Neural progenitor cell (in vitro differentiated cells): Measurements from ENCODE around the gene THAP4. TPM values are rescaled to one million over a fixed set of nuclear protein-coding genes. Genes with fewer than 3 reads are reported as not detected.
"Not testable (repeated sequence)": the region's sequence is repeated elsewhere in the genome, so short reads cannot be mapped to it uniquely, and the experiment has no call there.

Experiments used
- DNase-seq: peaks from one replicate; pipeline ENCODE4 v3.0.0-alpha.2; 2016; ENCODE audit warnings: low spot score
- H2AFZ ChIP-seq: fragments of 200-600 bp; sonication (generic); replicated peaks from 2 replicates; pipeline ENCODE4 v1.6.1; 2016; ENCODE audit warnings: antibody characterized with exemption
- H3F3A ChIP-seq: fragments of 200-600 bp; sonication (generic); 2 replicates; pipeline ENCODE4 v1.6.1; 2016; ENCODE audit warnings: antibody characterized with exemption, low read depth
- H3K27ac ChIP-seq: fragments of 200-600 bp; sonication (generic); 2 replicates; pipeline ENCODE4 v1.5.1; 2016; ENCODE audit warnings: mild to moderate bottlenecking
- H3K27me3 ChIP-seq: fragments of 200-600 bp; sonication (generic); 2 replicates; pipeline ENCODE4 v1.6.1; 2016; ENCODE audit warnings: mild to moderate bottlenecking, moderate library complexity
- H3K36me3 ChIP-seq: fragments of 200-600 bp; sonication (generic); 2 replicates; pipeline ENCODE4 v1.5.1; 2016
- H3K4me1 ChIP-seq: fragments of 200-600 bp; sonication (generic); 2 replicates; pipeline ENCODE4 v1.6.1; 2016; ENCODE audit warnings: mixed run types
- H3K4me2 ChIP-seq: fragments of 200-600 bp; sonication (generic); 2 replicates; pipeline ENCODE4 v1.6.1; 2016
- H3K4me3 ChIP-seq: fragments of 200-600 bp; sonication (generic); 2 replicates; pipeline ENCODE4 v1.5.1; 2016
- H3K79me2 ChIP-seq: fragments of 200-600 bp; sonication (generic); 2 replicates; pipeline ENCODE4 v1.6.1; 2016; ENCODE audit warnings: low read depth
- H3K9ac ChIP-seq: fragments of 200-600 bp; sonication (generic); 2 replicates; pipeline ENCODE4 v1.6.1; 2016
- H3K9me3 ChIP-seq: fragments of 200-600 bp; sonication (generic); 2 replicates; pipeline ENCODE4 v1.5.1; 2016; ENCODE audit warnings: low read depth
- H4K20me1 ChIP-seq: fragments of 200-600 bp; sonication (generic); 2 replicates; pipeline ENCODE4 v1.6.1; 2016; ENCODE audit warnings: low read depth
- H3K27ac Mint-ChIP-seq: 3 replicates; pipeline ENCODE4 v1.8.0; 2021; ENCODE audit warnings: mixed read lengths
- H3K27me3 Mint-ChIP-seq: 2 replicates; pipeline ENCODE4 v1.8.0; 2022; ENCODE audit warnings: low read depth, mild to moderate bottlenecking, inconsistent platforms, moderate library complexity, mixed read lengths; ENCODE audit not compliant: insufficient read depth
- H3K36me3 Mint-ChIP-seq: 3 replicates; pipeline ENCODE4 v1.8.0; 2021; ENCODE audit warnings: mixed read lengths
- H3K4me1 Mint-ChIP-seq: 3 replicates; pipeline ENCODE4 v1.8.0; 2021; ENCODE audit warnings: mixed read lengths
- H3K4me3 Mint-ChIP-seq: 3 replicates; pipeline ENCODE4 v1.8.0; 2021; ENCODE audit warnings: mild to moderate bottlenecking, moderate library complexity, mixed read lengths
- H3K9me3 Mint-ChIP-seq: 3 replicates; pipeline ENCODE4 v1.8.0; 2020; ENCODE audit warnings: mixed read lengths
- EZH2 ChIP-seq: fragments of 200-600 bp; sonication (generic); IDR thresholded peaks from 2 replicates; pipeline ENCODE4 v1.6.1; 2017; ENCODE audit warnings: antibody characterized with exemption, mild to moderate bottlenecking, moderate library complexity
- EZH2phosphoT487 ChIP-seq: fragments of 200-600 bp; sonication (generic); IDR thresholded peaks from 2 replicates; pipeline ENCODE4 v1.6.1; 2017; ENCODE audit warnings: antibody characterized with exemption
- total RNA-seq: library from RNA; depleted of rRNA; stranded (reverse); fragments of >200 nt; gene quantifications from 2 replicates; pipeline ENCODE4 v1.2.3, GENCODE V29; 2015; ENCODE audit warnings: low replicate concordance
- TF ChIP-seq, protein P1 (sequence below): fragments of 200-600 bp; sonication (generic); IDR thresholded peaks from 2 replicates; pipeline ENCODE4 v1.5.1; 2017; ENCODE audit warnings: antibody characterized with exemption, mild to moderate bottlenecking

The THAP4 gene
- total RNA-seq, 1 donor from 2014 or later: 25.6 TPM

DNA sequence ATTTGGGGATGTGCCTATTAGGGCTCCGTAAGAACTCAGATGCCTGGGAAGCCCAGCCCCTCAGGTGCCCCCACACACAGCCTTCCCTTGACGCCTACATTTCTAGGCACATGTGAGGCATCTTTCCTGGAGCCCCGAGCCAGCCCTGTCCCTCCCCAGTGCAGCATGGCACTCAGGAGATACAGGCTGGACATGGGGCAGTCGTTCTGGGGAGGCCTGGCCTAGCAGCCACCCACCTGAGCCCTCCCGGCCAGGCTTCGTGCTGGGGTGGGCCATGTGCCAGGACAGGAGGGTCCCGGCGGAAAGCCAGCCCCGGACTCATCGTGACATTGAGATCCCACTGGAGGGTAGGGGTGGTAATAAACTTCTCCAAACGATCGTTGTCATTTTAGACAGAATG, 63.2 kb downstream of the THAP4 start:
- Histone ChIP-seq H3K27ac (no peak overlapping the region), H3K4me1 (no peaks in the 10 kb centered on the region), H3K27me3 (peaks cover 11% of the 10 kb centered on the region), H3K4me3 (no peak overlapping the region), H3K9me3 (no peaks in the 10 kb centered on the region), H3K36me3 (no peaks in the 10 kb centered on the region), H4K20me1 (peaks cover 5% of the 10 kb centered on the region), H3F3A (peaks cover 7% of the 10 kb centered on the region), H2AFZ (no peak overlapping the region), H3K4me2 (no peak overlapping the region), H3K9ac (no peak overlapping the region), H3K79me2 (no peaks in the 10 kb centered on the region)
- Mint-ChIP-seq H3K27me3 (peaks cover 6% of the 10 kb centered on the region), H3K4me3 (no peak overlapping the region), H3K27ac (no peak overlapping the region), H3K4me1 (peaks cover 9% of the 10 kb centered on the region), H3K9me3 (peaks cover 14% of the 10 kb centered on the region), H3K36me3 (peaks cover 27% of the 10 kb centered on the region)
- TF ChIP-seq EZH2 (no peak), EZH2phosphoT487 (no peak)
- TF ChIP-seq, protein P1, sequence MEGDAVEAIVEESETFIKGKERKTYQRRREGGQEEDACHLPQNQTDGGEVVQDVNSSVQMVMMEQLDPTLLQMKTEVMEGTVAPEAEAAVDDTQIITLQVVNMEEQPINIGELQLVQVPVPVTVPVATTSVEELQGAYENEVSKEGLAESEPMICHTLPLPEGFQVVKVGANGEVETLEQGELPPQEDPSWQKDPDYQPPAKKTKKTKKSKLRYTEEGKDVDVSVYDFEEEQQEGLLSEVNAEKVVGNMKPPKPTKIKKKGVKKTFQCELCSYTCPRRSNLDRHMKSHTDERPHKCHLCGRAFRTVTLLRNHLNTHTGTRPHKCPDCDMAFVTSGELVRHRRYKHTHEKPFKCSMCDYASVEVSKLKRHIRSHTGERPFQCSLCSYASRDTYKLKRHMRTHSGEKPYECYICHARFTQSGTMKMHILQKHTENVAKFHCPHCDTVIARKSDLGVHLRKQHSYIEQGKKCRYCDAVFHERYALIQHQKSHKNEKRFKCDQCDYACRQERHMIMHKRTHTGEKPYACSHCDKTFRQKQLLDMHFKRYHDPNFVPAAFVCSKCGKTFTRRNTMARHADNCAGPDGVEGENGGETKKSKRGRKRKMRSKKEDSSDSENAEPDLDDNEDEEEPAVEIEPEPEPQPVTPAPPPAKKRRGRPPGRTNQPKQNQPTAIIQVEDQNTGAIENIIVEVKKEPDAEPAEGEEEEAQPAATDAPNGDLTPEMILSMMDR: no peak
- no peak for DNase-seq

DNA sequence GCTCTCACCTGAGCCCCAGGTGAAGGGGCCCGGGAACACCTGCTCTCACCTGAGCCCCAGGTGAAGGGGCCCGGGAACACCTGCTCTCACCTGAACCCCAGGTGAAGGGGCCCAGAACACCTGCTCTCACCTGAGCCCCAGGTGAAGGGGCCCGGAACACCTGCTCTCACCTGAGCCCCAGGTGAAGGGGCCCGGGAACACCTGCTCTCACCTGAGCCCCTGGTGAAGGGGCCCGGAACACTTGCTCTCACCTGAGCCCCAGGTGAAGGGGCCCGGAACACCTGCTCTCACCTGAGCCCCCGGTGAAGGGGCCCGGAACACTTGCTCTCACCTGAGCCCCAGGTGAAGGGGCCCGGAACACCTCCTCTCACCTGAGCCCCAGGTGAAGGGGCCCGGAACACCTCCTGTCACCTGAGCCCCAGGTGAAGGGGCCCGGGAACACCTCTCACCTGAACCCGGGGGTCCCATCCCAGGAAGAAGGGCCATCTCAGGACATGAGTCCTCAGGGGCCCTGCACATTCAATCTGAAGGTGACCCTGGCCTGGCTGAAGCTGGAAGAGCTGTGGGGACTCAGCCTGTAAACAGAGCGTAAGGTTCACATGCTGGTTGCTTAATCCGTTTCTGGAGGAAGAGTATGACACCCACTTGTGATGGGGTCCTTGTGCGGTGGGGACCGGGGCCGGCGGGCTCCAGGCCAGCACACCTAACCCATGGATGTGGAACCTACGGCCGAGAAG, 63.9 kb downstream of the THAP4 start:
- H3K4me3 Mint-ChIP-seq, H3K4me1 ChIP-seq, H3K9ac ChIP-seq, H3K4me3 ChIP-seq, H3K27ac Mint-ChIP-seq, H3K4me1 Mint-ChIP-seq, H3K9me3 ChIP-seq, DNase-seq, H3K36me3 ChIP-seq, H3K27me3 Mint-ChIP-seq, H4K20me1 ChIP-seq, H2AFZ ChIP-seq, H3K9me3 Mint-ChIP-seq, H3K27ac ChIP-seq, H3K4me2 ChIP-seq, H3K79me2 ChIP-seq, H3F3A ChIP-seq: not testable (repeated sequence)
- peaks cover 22% of the 10 kb centered on the region for H3K36me3 Mint-ChIP-seq
- H3K27me3 ChIP-seq: peaks cover 11% of the 10 kb centered on the region

DNA sequence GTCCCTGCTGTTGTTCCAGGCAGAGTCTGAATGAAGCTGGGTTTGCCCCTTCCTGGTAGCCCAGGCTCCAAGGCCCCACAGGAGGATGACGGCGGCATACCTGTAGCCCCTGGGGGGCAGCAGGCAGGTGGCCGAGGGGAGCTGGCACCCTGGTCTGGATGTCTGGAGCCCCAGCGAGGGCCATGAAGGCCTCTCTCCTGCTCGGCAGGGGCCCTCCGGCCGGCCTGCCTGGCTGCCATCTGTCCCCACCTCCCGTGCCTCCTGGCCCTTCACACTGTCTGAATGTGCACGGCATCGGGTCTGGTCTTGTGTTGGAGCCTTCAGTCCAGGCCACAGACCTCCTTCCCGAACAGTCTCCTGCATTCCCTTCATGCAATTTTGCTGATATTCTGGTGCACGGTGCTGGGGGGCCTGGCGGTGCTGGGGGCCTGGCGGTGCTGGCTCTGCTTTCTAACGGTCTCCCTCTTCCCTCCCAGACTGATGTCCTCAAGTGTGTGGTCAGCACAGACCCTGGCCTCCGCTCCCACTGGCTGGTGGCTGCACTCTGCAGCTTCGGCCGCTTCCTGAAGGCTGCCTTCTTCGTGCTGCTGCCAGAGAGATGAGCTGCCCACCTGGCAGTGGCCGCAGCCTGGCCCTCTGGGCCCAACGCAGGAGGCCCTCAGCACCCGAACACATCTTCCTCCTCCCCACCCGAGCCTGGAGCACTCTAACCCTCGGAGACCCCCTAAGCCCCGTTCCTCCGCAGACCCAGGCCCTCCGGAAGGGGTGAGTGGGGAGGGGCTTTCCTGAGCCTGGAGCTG, 64.9 kb downstream of the THAP4 start:
- no peaks in the 10 kb centered on the region for H3K79me2 ChIP-seq
- TF ChIP-seq, protein P1: no peak
- TF ChIP-seq EZH2: no peak
- TF ChIP-seq EZH2phosphoT487: no peak
- H3K9me3 Mint-ChIP-seq: peaks cover 3% of the 10 kb centered on the region
- H3K4me3 Mint-ChIP-seq: no peak overlapping the region
- peaks cover 5% of the 10 kb centered on the region for H4K20me1 ChIP-seq
- H3K4me2 ChIP-seq: no peak overlapping the region
- H3K36me3 Mint-ChIP-seq: peaks cover 15% of the 10 kb centered on the region
- no peaks in the 10 kb centered on the region for H3K36me3 ChIP-seq
- peaks cover 9% of the 10 kb centered on the region for H3K4me1 Mint-ChIP-seq
- no peak overlapping the region for H2AFZ ChIP-seq
- H3K27ac Mint-ChIP-seq: no peak overlapping the region
- peaks cover 7% of the 10 kb centered on the region for H3F3A ChIP-seq
- H3K27me3 Mint-ChIP-seq: peaks cover 6% of the 10 kb centered on the region
- DNase-seq: no peak
- H3K9me3 ChIP-seq: no peaks in the 10 kb centered on the region
- no peaks in the 10 kb centered on the region for H3K4me1 ChIP-seq
- H3K27ac ChIP-seq: no peak overlapping the region
- no peak overlapping the region for H3K9ac ChIP-seq
- H3K27me3 ChIP-seq: peaks cover 11% of the 10 kb centered on the region
- no peak overlapping the region for H3K4me3 ChIP-seq
